Raji (cell line): ENCODE results near the gene EPOP.

Experiments
- POLR2A ChIP-seq: IDR thresholded peaks from 2 replicates; pipeline ENCODE4 v1.6.1; 2011; ENCODE audit warnings: low read depth, low read length, control low read depth; ENCODE audit not compliant: insufficient read depth

EPOP gene

DNA sequence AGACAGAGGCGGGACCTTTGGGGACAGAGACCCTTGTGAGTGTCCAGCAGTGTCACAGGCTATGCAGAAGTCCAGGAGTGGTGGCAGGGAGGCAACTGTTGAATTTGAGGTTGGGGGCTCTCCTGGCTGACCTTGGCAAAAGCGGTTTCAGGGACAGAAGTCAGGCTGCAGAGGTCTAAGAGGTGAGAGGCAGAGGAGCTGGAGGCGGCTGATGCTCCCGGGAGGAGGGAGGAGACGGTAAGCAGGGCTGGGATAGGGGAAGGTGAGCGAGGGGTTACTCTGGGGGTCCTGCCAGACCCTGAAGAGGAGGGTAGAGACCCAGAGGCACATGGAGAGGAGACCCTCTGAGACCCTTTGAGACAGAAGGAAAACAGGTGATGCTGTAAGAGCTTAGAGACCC lies 5.2 kb downstream of the EPOP start:
- TF ChIP-seq POLR2A: no peak

- TF ChIP-seq POLR2A: no peak
Observed at GRCh38 chr17:38667787-38668122, 7.0 kb downstream of the EPOP start.

GRCh38 chr17:38667099-38667786 lies 7.5 kb downstream of the EPOP start:
- TF ChIP-seq POLR2A: no peak

DNA sequence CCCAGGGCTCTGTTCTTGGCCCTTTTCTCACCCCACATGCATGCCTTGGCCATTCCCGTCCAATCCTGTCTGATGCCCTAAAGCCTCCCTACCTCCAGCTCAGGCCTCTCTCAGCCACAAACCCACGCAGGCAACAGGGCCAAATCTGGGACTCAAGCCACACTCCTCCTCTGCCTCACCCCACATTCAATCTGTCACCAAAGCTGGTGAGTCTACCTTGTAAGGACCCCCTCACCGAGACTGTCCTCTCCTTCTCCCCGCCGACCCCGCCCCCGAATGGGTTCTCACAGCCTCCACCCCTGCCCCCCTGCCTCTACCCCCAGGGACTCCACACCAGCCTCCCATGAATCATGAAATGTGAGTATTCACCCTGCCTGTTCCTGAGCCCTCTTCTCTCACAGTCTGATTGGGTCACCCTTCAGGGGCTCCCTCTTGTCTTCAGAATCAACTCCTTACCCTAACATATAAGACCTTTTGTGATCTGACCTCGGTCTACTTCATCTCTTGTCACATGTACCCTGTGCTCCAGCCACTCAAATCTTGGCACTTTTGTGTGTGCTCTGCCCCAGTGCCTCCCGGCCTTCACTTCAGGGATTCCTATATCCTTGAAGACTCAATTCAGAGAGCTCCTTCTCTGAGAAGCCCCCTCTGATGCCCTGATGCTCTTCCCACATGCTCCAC lies 10.7 kb downstream of the EPOP start:
- no peak for TF ChIP-seq POLR2A

DNA sequence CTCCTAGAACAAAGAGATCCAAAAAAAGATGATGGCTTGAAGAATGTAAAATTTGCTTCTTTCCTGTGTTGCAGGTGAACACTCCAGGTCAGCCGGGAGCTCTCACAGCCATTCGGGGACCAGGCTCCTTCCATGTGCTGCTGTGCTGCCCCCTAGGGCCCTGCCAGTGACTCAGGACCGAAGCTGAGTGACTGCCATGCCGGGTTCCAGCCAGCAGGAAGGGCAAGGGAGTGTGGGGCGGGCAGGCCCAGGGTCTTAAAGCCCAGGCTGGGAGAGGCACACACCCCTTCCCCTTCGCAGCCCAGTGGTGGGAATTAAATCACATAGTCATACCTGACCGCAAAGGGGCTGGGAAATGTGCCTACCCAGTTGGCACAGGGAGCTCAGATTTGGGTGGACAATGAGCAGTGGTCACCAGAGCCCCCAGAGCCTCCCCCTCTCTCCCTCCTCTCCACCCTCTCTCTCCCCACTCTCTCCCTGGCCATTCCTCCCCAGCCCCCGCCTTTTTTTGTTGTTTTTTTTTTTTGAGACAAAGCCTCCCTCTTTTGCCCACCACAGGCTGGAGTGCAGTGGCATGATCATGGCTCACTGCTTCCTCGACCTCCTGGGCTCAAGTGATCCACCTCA lies 11.5 kb downstream of the EPOP start:
- no peak for TF ChIP-seq POLR2A

- no peak for TF ChIP-seq POLR2A
Observed at GRCh38 chr17:38660097-38661025, 14.4 kb downstream of the EPOP start.

DNA sequence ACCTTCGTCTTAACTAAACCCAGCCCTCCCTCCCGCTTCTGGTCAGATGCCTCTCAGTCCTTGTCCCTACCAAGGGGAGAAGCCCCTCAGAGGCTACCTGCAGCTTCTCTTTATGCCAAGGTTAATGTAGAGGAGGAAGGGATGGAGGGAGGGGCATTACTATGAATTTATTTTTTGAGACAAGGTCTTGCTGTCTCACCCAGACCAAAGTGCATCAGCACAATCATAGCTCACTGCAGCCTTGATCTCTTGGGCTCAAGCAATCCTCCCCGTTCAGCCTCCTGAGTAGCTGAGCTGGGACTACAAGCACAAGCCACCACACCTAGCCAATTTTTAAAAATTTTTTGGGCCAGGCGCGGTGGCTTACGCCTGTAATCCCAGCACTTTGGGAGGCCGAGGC lies 15.3 kb downstream of the EPOP start:
- no peak for TF ChIP-seq POLR2A

- TF ChIP-seq POLR2A: no peak
Observed at GRCh38 chr17:38658741-38659345, 15.9 kb downstream of the EPOP start.

DNA sequence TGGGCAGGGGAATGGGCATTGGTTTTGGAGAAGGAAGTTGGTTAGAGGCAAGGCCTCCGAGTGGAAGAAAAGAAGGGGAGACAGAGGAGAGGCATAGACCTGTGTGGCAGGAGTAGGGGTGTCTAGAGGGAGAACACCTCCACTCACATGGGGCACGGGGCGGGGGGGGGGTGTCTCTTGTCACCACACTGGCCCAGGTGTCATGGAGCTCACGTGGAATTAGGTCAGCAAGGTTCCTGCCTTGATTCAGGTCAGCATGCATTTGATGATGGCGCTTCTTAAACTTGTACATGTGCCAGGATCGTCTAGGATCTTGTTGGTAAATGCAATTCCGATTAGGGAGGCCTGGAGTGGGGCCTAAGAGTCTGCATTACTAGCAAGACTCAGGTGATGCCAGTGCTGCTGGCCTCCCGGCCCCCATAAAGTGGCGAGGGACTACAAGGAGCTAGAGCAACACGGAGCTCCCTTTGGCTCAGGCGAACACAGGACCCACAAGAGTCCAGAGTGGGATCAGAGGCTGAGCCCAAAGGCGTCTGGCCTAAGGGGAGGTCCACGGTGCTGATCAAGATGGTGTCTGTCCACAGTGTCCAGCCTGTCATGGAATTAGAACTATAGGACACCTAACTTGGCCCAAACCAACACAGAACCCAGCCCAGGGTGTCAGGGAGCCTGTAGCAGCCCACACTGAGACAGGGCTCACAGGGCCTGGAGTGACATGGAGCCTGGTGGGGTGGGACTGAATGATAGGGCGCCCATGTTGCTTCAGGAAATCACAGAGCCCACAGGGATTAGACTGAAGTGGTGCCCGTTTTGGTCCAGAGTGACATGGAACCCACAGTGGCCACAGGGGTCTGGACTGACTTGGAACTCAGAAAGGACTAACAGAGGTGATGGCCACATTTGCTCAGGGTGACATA lies 16.7 kb downstream of the EPOP start:
- TF ChIP-seq POLR2A: no peak

DNA sequence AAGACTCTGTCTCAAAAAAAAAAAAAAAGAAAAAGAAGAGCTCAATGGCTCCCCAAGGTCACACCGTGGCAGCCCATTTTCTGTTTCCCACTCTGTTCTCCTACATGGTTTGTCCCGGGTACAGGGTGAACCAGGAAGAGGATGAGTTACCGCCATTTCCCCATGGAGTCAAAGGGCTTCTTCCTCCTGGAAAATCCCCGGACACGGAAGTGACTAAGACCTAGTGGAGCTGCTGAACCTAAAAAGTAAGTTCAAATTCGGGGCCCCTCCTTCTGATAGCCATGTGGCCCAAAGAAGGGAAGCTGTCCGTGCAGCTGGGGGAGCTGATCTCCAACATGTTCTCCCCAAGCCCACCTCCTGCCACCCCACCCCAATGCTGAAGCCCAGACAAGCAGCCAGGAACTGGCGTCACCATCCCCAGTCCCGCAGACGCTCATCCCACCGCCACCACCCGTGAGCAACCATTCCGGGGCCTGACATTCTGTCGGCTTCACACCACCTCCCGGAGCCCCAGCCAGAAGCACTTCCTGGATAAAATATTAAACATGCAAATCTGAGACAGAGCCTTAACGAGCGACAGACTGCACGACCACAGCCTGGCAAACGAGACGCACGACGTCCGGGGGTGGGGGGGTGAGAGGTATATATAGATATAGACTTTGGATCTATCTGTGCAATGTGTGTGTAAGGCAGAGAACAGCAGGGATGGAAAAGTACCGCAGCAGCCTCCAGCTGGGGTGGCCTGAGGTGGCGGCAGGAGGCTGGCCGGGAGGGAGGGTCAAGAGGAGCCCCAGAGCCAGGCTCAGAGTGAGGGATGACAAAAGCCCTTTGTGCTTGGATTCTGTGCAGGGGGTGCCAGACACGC lies 17.6 kb downstream of the EPOP start:
- no peak for TF ChIP-seq POLR2A

DNA sequence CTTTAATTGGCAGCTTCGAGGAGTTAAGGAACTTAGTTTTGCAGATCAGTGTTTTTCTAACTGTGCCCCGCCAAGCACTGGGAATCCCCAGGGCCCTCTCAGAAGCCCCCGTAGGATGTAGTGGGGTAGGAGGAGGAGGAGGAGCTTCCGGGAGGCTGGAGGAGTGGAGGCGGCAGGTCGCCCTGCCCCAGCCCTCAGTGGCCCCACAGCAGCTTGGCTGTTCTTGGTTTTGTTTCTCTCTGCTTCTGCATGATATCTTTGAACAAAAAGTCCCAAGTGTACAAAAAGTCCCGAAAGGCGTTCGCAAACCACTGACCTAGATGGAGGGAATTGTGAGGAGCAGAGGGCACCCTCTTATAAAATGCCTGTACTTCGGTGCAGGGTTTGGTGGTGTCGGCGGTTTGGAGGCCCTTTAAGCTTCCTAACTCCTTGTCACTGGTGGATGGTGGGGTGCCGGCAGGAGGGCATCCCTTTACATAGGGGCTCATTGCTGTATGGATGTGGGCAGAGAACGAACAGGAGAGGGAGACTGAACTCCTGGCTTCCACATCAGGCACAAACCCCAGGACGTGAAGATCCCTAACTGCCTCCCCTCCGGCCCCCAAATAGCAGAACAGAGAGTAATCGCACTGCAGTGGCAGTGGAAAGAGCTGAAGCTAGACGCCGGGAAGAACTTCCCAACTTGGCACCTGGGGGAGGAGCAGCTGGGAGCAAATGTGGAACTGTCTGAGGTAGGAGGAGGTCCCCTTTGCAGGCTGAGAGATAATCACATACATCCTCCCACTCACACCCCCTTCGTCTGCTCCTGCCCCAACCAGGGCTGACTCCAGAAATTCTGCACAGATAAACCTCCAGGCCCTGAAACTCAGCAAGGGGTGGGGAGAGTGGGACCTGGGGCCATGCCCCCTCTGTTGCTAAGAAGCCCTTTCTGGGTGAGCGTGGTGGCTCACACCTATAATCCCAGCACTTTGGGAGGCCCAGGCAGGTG lies 20.1 kb downstream of the EPOP start:
- no peak for TF ChIP-seq POLR2A

- no peak for TF ChIP-seq POLR2A
Observed at GRCh38 chr17:38653679-38654078, 21.1 kb downstream of the EPOP start.
